ENCODE data around the gene ZSCAN21. TPM values are rescaled to one million over a fixed set of nuclear protein-coding genes. Genes with fewer than 3 reads are reported as not detected.
A peak's percentile ranks its signal among the peaks of the same experiment; 100 is the strongest.

Gene ZSCAN21
- total RNA-seq, 3 donors from 2014 or later = 8.5 to 9.9 (median 9.4) TPM

DNA sequence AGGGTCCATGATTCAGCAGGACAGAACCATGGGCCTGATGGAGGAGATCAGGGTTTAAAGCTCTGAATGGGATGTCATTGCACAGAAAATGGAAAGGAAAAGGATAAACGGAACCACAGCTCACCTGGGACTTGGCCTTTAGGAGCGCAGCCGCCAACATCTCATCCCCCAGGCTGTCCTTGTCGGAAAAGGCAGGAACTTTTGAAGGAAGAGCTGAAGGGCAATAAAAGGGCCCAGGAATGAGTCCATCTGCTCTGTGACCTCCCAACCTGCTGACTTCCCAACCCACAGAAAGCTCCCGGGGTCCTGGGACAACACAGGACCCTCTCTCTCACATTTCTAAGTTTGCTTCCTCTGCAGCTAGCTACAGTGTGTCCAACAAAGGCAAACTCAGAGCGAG lies 25.8 kb downstream of the ZSCAN21 start:
- Mint-ChIP-seq H3K27me3 (ENCODE audit: low read depth) (no peaks in the 10 kb centered on the region), H3K36me3 (ENCODE audit: insufficient read depth) (peaks cover 67% of the 10 kb centered on the region), H3K4me3 (no peak overlapping the region), H3K9me3 (peaks cover 14% of the 10 kb centered on the region), H3K4me1 (ENCODE audit: low read depth) (peaks cover 12% of the 10 kb centered on the region)
- DNase-seq = no peak
- no peak for ATAC-seq

DNA sequence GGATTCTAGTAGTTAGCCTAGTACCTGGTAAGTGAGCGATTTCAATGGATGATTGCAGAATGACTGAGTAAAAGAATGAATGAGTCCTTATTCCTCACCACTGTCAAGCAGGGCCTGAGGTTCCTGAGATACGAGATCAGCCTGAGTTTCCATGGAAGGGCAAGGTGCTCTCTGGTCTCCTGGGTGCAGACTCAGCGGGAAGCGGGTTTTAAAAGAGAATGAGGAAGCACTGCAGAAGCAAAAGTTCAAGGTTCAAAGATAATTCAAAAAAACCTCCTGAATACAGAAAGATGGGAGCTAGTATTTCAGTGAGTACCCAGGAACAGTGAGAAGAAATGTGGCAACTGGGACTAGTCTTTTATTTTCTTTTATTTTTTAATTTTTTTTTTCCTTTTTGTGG lies 27.6 kb downstream of the ZSCAN21 start:
- Mint-ChIP-seq H3K36me3 (ENCODE audit: insufficient read depth) (peaks cover 51% of the 10 kb centered on the region), H3K27me3 (ENCODE audit: low read depth) (no peaks in the 10 kb centered on the region), H3K4me3 (no peak overlapping the region), H3K4me1 (ENCODE audit: low read depth) (peaks cover 19% of the 10 kb centered on the region), H3K9me3 (peaks cover 4% of the 10 kb centered on the region)
- DNase-seq (no peak), ATAC-seq (no peak)

DNA sequence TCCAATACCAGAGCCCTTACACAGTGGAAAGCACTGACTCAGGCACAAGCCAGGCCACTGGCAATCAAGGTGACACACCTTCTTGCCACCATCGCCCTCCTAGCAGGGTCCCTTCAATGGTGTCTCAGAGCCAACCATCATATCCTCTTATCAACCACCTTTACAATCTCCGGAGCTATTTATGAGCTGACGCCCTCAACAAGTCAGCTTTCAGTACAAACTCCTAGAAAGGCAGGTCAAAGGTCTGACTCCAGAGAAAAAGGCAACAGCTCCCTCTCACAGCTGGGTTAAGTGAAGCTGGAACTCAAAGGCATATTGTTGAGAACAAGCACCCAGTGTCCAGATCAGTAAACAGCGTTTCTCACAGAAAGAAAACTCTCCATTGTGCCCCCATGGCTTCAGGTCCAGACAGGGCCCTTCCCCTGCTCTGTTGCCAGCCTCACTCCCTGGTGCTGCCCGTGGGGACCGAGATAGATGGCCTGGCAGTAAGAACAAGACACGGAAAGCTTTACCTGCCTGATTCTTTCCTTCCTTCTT lies 29.5 kb downstream of the ZSCAN21 start:
- peak overlapping the region; percentile 24 for H3K4me3 Mint-ChIP-seq
- peaks cover 38% of the 10 kb centered on the region for H3K36me3 Mint-ChIP-seq (ENCODE audit: insufficient read depth)
- no peaks in the 10 kb centered on the region for H3K27me3 Mint-ChIP-seq (ENCODE audit: low read depth)
- H3K9me3 Mint-ChIP-seq = no peaks in the 10 kb centered on the region
- peaks cover 26% of the 10 kb centered on the region for H3K4me1 Mint-ChIP-seq (ENCODE audit: low read depth)
- ATAC-seq = no peak
- no peak for DNase-seq

DNA sequence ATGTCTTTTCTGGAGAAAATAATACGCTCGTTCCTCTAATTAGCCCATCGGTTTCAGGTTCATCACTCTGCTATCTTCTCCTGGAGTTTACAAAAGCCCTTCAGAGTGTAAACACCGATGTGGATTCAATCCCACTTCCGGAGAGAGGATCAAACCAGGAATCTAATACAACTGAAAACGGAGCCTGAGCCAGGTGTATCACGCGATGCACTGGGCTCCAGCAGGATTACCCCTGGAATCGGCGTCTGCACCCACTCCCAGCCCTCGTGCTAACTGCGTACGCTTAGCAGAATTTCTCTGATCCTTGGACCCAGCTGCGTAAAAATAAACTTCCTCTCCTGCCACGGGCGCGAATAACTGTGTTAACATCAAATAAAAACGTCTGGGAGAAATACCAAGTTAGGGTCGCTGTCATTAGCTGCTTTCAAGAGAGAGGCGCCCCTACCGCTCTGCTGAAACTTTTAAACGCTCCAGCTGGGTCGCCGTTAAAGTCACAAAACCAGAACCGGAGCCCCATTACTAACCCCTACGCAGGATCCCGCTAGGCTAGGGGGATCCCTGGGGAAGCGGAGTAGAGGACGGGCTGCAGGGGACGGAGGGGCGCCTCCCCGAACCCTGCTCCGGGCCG lies 31.4 kb downstream of the ZSCAN21 start:
- no peak for DNase-seq

DNA sequence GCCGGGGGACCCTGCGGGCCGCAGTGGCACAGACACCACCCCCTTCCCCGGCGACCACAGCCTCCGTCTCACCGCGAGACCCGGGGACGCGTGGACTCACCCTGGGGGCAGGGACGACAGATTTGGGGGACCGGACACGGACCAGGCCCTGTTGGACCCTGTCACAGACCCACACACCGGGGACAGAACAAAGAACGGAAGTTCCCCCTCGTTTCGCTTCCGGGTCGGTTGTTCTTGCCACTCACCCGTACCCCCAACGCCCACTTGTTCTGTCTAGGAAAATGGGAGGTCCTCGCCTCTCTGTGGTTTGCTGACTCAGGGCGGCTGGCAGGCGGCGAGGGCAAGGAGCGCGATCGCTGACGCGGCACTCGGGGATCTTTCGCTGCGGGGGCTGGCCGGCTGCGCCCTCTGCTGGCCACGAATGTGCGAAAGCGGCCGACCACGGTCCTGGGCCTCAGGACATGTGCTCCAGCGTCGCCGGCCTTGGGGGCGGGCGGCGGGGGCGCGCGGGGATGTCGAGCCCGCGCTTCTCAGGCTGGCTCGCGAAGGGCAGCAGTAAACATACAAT lies 32.0 kb downstream of the ZSCAN21 start, which contains the start of gene ZNF3:
Gene ZNF3 (minus strand): TSS at position 189 of the 568 bp plus-strand sequence. CDS start 4,366 bp downstream, outside the sequence.
- peak; percentile 96 for DNase-seq
- Mint-ChIP-seq H3K36me3 (ENCODE audit: insufficient read depth) (peaks cover 15% of the 10 kb centered on the region), H3K4me3 (peak within 1 kb of the TSS; percentile 92), H3K4me1 (ENCODE audit: low read depth) (peaks cover 26% of the 10 kb centered on the region), H3K9me3 (no peaks in the 10 kb centered on the region), H3K27me3 (ENCODE audit: low read depth) (no peaks in the 10 kb centered on the region)
- peak; percentile 87 to 89 for ATAC-seq

More for the DNA sequence above, 31.4 kb downstream of the ZSCAN21 start:
- Mint-ChIP-seq H3K9me3 (no peaks in the 10 kb centered on the region), H3K4me1 (ENCODE audit: low read depth) (peaks cover 26% of the 10 kb centered on the region), H3K27me3 (ENCODE audit: low read depth) (no peaks in the 10 kb centered on the region), H3K36me3 (ENCODE audit: insufficient read depth) (peaks cover 21% of the 10 kb centered on the region), H3K4me3 (peak overlapping the region; percentile 92)
- peak; percentile 1 to 36 for ATAC-seq

DNA sequence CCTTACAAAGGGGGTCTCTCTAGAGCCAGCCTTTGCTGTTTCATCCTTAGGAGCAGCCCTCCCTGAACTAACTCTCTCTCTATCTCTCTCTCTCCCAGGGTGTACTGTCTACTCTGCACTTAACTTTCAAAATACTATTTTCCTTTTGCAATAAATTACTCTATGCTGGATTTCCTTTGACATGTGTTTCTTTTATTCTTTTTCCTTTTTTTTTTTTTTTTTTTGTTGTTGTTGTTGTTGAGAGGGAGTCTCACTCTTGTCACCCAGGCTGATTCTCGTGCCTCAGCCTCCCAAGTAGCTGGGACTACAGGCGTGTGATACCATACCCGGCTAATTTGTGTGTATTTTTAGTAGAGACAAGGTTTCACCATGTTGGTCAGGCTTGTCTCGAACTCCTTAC lies 33.4 kb downstream of the ZSCAN21 start:
- H3K9me3 Mint-ChIP-seq = no peaks in the 10 kb centered on the region
- peaks cover 11% of the 10 kb centered on the region for H3K36me3 Mint-ChIP-seq (ENCODE audit: insufficient read depth)
- H3K4me3 Mint-ChIP-seq = peak overlapping the region; percentile 92
- peaks cover 29% of the 10 kb centered on the region for H3K4me1 Mint-ChIP-seq (ENCODE audit: low read depth)
- no peaks in the 10 kb centered on the region for H3K27me3 Mint-ChIP-seq (ENCODE audit: low read depth)
- DNase-seq (no peak), ATAC-seq (no peak)

DNA sequence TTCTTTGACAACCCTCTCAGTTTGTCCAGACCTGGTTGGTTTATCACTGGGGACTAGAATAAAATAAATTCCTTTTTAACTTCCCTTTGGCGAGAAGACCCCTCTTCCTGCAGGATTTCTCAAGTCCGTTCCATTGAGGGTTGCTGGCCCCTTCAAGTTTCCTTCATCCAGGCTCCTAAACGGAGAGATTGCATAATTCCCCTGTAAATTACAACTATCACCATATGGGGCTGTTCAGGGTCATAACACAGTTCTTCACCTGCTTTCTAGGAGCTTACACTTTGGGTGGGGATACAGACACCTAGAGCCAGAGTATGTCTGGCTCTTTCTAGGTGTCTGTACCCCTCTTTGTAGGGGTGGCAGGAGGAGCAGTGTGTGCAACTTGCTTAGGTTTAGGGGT lies 35.9 kb downstream of the ZSCAN21 start:
- Mint-ChIP-seq H3K9me3 (no peaks in the 10 kb centered on the region), H3K36me3 (ENCODE audit: insufficient read depth) (peaks cover 5% of the 10 kb centered on the region), H3K4me3 (no peak overlapping the region), H3K4me1 (ENCODE audit: low read depth) (peaks cover 31% of the 10 kb centered on the region), H3K27me3 (ENCODE audit: low read depth) (no peaks in the 10 kb centered on the region)
- ATAC-seq = no peak
- no peak for DNase-seq

DNA sequence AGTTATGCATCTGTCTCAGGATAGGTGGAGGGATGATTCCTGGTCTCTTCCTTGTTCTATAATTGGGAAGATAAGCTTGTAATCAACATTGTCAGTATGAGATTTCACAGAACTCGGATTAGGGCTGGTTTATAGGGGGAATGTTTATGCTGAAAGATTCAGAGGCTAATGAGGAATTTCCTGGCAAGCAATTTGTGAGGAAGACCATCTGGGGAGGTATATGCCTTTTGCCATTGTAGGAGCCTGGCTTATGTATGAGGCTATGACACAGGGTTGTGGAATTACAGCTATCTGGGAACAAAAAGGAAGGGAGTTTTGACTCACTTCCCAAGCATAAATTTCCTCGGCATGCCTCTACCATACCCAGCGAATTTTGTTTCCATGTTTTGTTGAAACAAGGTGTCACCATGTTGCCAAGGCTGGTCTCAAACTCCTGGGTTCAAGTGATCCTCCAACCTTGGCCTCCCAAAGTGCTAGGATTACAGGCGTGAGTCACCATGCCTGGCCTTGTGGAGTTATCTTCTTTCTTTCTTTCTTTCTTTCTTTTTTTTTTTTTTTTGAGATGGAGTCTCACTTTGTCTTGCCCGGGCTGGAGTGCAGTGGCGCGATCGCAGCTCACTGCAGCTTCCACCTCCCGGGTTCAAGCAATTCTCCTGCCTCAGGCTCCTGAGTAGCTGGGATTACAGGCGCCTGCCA lies 37.6 kb downstream of the ZSCAN21 start:
- Mint-ChIP-seq H3K9me3 (no peaks in the 10 kb centered on the region), H3K27me3 (ENCODE audit: low read depth) (no peaks in the 10 kb centered on the region), H3K4me1 (ENCODE audit: low read depth) (peaks cover 27% of the 10 kb centered on the region), H3K36me3 (ENCODE audit: insufficient read depth) (peaks cover 11% of the 10 kb centered on the region), H3K4me3 (peak overlapping the region; percentile 15)
- DNase-seq (no peak), ATAC-seq (no peak)

DNA sequence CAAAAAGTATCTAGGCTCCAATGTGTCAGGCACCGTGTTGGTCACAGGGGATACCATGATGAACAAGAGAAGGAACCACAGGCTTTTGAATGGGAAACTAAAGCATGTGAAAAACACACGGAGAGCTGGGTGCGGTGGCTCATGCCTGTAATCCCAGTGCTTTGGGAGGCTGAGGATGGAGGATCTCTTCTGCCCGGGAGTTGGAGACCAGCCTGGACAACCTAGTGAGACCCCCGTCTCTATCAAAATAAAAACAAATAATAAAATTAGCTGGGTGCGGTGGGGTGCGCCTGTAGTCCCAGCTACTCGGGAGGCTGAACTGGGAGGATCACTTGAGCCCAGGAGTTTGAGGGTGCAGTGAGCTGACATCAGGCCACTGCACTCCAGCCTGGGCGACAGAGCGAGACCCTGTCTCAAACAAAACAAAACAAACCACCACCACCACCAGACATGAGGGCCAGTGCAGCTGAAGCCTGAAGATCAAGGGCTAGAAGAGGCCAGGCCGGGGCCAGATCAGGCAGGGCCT lies 38.6 kb downstream of the ZSCAN21 start:
- peaks cover 20% of the 10 kb centered on the region for H3K4me1 Mint-ChIP-seq (ENCODE audit: low read depth)
- H3K9me3 Mint-ChIP-seq = no peaks in the 10 kb centered on the region
- H3K27me3 Mint-ChIP-seq (ENCODE audit: low read depth) = no peaks in the 10 kb centered on the region
- peak overlapping the region; percentile 85 for H3K4me3 Mint-ChIP-seq
- ATAC-seq = peak in 1 of 2 donors; percentile 1
- peaks cover 16% of the 10 kb centered on the region for H3K36me3 Mint-ChIP-seq (ENCODE audit: insufficient read depth)
- no peak for DNase-seq

DNA sequence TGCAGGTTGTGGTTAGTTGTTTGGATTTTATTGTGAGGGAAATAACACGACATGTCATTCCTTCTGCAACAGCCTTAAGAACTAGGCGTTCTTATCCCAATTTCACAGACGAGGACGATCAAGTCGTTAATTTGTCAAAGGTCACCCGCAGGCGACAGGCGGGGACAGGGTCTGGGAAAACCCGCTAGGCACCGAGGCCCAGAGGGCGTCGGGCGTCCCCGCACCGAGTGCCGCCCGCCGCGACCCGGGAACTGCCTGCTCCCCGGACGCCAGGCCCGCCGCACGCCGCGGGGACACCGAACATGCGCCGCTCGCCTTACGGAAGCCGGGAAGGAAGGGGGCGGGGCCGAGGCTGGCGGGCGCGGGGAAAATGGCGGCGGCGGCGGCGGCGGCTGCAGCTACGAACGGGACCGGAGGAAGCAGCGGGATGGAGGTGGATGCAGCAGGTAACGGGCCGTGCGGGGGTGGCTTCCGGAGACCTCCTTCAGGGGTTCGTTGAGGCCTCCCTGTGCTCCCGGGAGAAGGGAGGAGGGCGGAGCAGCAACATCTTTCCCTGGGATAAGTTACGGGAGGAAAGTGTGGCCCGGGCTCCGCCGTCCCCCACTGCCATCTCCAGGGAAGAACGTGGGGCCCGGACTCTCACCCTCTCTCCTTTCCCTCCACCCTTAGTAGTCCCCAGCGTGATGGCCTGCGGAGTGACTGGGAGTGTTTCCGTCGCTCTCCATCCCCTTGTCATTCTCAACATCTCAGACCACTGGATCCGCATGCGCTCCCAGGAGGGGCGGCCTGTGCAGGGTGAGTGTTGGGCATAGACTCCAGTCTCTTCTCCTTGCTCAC lies 39.3 kb downstream of the ZSCAN21 start, which contains the start of gene COPS6:
Gene COPS6 (plus strand): TSS at position 349 of the 837 bp plus-strand sequence. CDS start 22 bp downstream, at position 371.
- DNase-seq (peak; percentile 83), ATAC-seq (peak; percentile 54 to 66)
- H3K27me3 Mint-ChIP-seq (ENCODE audit: low read depth) = no peaks in the 10 kb centered on the region
- no peaks in the 10 kb centered on the region for H3K9me3 Mint-ChIP-seq
- H3K4me1 Mint-ChIP-seq (ENCODE audit: low read depth) = peaks cover 20% of the 10 kb centered on the region
- peak within 1 kb of the TSS; percentile 85 for H3K4me3 Mint-ChIP-seq
- peaks cover 22% of the 10 kb centered on the region for H3K36me3 Mint-ChIP-seq (ENCODE audit: insufficient read depth)

DNA sequence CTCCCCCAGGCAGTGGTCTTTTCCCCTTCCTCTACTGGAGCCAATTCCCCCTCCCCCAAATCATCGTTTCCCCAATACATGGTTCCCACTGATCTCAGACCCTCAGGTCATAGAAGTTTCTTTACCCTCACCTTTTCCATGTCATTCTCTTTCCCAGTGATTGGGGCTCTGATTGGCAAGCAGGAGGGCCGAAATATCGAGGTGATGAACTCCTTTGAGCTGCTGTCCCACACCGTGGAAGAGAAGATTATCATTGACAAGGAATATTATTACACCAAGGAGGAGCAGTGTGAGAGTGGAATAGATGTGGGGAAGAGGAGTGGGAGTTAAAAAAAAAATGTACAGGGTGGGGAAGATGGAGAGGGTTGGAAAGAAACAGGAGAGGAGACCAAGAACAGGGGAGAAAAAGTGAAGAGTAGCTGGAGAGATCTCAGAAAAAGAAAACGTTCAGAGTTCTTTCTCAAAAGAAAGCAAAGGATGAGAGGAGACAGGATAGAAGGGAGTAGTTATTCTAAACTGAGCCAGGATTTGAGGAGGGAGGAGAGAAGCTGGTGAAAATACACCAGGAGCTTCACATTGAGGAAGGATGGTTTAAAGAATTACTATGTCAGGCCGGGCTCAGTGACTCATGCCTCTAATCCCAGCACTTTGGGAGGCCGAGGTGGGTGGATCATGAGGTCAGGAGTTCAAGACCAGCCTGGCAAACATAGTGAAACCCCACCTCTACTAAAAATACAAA lies 40.1 kb downstream of the ZSCAN21 start:
- H3K4me1 Mint-ChIP-seq (ENCODE audit: low read depth) = peaks cover 20% of the 10 kb centered on the region
- ATAC-seq = no peak
- H3K9me3 Mint-ChIP-seq = no peaks in the 10 kb centered on the region
- H3K27me3 Mint-ChIP-seq (ENCODE audit: low read depth) = no peaks in the 10 kb centered on the region
- peaks cover 28% of the 10 kb centered on the region for H3K36me3 Mint-ChIP-seq (ENCODE audit: insufficient read depth)
- peak overlapping the region; percentile 85 for H3K4me3 Mint-ChIP-seq
- DNase-seq = no peak

DNA sequence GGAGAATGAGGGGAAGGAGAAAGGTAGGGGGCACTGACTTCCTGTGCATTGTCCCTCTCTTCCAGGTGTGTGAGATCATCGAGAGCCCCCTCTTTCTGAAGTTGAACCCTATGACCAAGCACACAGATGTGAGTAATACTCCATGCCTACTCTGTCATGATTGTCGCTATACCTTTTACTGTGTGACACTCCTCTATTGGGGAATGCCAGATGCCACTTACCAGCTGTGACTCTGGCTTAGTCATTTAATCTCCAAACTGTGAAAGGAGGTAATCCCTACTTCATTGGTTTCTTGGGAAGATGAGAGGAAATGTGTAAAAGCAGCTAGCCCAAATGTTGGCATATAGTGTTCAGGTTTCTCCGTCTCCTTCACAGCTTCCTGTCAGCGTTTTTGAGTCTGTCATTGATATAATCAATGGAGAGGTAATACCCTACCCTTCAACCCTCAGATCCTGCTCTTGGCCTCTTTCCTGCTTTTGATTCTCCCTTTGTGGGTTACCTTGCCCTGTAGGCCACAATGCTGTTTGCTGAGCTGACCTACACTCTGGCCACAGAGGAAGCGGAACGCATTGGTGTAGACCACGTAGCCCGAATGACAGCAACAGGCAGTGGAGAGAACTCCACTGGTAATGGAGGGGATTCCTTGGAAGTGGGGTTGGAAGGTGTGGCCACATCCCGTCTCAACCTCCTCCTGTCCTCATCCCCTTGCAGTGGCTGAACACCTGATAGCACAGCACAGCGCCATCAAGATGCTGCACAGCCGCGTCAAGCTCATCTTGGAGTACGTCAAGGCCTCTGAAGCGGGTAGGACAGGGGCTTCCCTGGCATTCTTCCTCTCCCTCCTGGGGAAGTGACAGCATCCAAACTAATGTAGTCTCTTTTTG lies 41.2 kb downstream of the ZSCAN21 start:
- Mint-ChIP-seq H3K27me3 (ENCODE audit: low read depth) (no peaks in the 10 kb centered on the region), H3K36me3 (ENCODE audit: insufficient read depth) (peaks cover 35% of the 10 kb centered on the region), H3K4me1 (ENCODE audit: low read depth) (peaks cover 20% of the 10 kb centered on the region), H3K9me3 (no peaks in the 10 kb centered on the region), H3K4me3 (peak overlapping the region; percentile 85)
- DNase-seq (no peak), ATAC-seq (peak; percentile 20 to 22)
